Measurements from ENCODE around the gene ITPRIP. TPM values are rescaled to one million over a fixed set of nuclear protein-coding genes. Genes with fewer than 3 reads are reported as not detected.

Gene ITPRIP
- total RNA-seq, 4 donors from 2014 or later: 1.8 to 25.1 (median 6.6) TPM

DNA sequence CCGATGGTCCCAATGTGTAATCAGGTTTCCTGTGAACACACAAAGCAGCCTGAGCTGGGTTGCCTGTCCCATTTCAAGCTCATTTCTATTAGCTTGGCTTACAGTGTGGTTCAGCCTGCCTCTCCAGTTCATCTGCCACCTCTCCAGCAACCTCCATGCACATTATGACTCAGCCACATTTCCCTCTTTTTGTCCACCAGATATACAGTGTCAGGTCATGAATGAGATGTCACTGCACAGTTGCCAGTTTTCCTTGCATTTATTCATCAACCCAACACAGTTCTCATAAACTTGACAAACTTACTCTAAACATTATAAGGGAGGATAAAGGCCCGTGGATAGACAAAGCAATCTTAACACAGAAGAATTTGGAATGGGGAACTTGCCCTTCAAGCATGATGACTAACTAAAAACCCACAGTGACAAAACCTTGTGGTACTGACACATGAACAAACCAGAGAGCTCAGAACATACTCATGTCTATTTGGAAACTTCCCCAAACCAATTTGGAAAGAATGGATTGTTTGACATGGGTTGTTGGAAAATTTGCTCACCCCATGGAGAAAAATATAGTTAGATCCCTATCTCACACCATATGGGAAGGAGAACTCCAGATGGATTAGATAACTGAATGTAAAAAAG is 12.9 kb upstream of the ITPRIP start:
- Histone ChIP-seq H3K27ac (peak overlapping the region in 1 of 4 donors; percentile 50), H3K9me3 (no peaks in the 10 kb centered on the region), H3K27me3 (no peaks in the 10 kb centered on the region), H3K4me1 (peaks cover 9 to 28% (median 12%) of the 10 kb centered on the region in 4 donors), H3K36me3 (no peaks in the 10 kb centered on the region), H3K4me3 (no peak overlapping the region)
- in situ Hi-C loops (cut with MboI; ENCODE audit: low pct_ligation_motif_present in 1 of 4, low pct_unique_long_range_greater_than_20kb in 1 of 4, low sequenced_read_pairs in 3 of 4) (loop anchor here in 1 of 4 donors (5.0 kb wide), 1 partner anchor 59 kb away; no protein-coding TSS in a partner anchor), intact Hi-C loops (cut with DNase I; ENCODE audit: low total_unique reads) (loop anchor here (5.0 kb wide), 2 partner anchors 44 to 59 kb away; no protein-coding TSS in a partner anchor)
- WGBS, 2 donors (ENCODE audit: low coverage in 1 of 2): 46 to 51% methylated on average over 2 of the region's 2 CpGs
- TF ChIP-seq POLR2AphosphoS5 (IDR thresholded peaks at IDR 0.05): no peak
- TF ChIP-seq POLR2A (IDR thresholded peaks at IDR 0.05): no peak
- no peak for TF ChIP-seq CTCF (IDR thresholded peaks at IDR 0.05)
- TF ChIP-seq EP300 (IDR thresholded peaks at IDR 0.05; ENCODE audit: low read depth): no peak
- DNase-seq: no peak

- H3K4me3 ChIP-seq: peak overlapping the region in 1 of 4 donors; percentile 6
Observed at GRCh38 chr10:104350127-104350635, 11.9 kb upstream of the ITPRIP start.

GRCh38 chr10:104349623-104350126 is 11.4 kb upstream of the ITPRIP start:
- Histone ChIP-seq H3K4me1 (peaks cover 9 to 28% (median 12%) of the 10 kb centered on the region in 4 donors), H3K4me3 (peak overlapping the region in 1 of 4 donors; percentile 6), H3K27ac (peak overlapping the region; percentile 29 to 57 (median 40)), H3K36me3 (no peaks in the 10 kb centered on the region), H3K9me3 (no peaks in the 10 kb centered on the region), H3K27me3 (no peaks in the 10 kb centered on the region)
- TF ChIP-seq EP300 (IDR thresholded peaks at IDR 0.05; ENCODE audit: low read depth): no peak
- peak in 2 of 3 donors; percentile 8 to 54 for TF ChIP-seq POLR2AphosphoS5 (IDR thresholded peaks at IDR 0.05)
- no peak for TF ChIP-seq POLR2A (IDR thresholded peaks at IDR 0.05)
- TF ChIP-seq CTCF (IDR thresholded peaks at IDR 0.05): no peak
- intact Hi-C loops (cut with DNase I; ENCODE audit: low total_unique reads): loop anchor here (5.0 kb wide), 2 partner anchors 42 to 57 kb away; no protein-coding TSS in a partner anchor
- 36 to 78% methylated on average over 2 to 5 of the region's 5 CpGs for WGBS, 2 donors (ENCODE audit: low coverage in 1 of 2)
- in situ Hi-C loops (cut with MboI; ENCODE audit: low pct_ligation_motif_present in 1 of 4, low pct_unique_long_range_greater_than_20kb in 1 of 4, low sequenced_read_pairs in 3 of 4): loop anchor here (5.0 to 10.0 kb wide), 5 partner anchors 37 to 57 kb away; no protein-coding TSS in a partner anchor
- peak; percentile 20 for DNase-seq

More at GRCh38 chr10:104350127-104350635, 11.9 kb upstream of the ITPRIP start:
- TF ChIP-seq POLR2AphosphoS5 (IDR thresholded peaks at IDR 0.05): no peak
- TF ChIP-seq CTCF (IDR thresholded peaks at IDR 0.05): peak; percentile 55 to 83 (median 70)
- intact Hi-C loops (cut with DNase I; ENCODE audit: low total_unique reads): loop anchor here (5.0 kb wide), 2 partner anchors 43 to 58 kb away; no protein-coding TSS in a partner anchor
- Histone ChIP-seq H3K36me3 (no peaks in the 10 kb centered on the region), H3K27ac (peak overlapping the region; percentile 29 to 57 (median 40)), H3K4me1 (peaks cover 9 to 28% (median 12%) of the 10 kb centered on the region in 4 donors), H3K9me3 (no peaks in the 10 kb centered on the region), H3K27me3 (no peaks in the 10 kb centered on the region)
- in situ Hi-C loops (cut with MboI; ENCODE audit: low pct_ligation_motif_present in 1 of 4, low pct_unique_long_range_greater_than_20kb in 1 of 4, low sequenced_read_pairs in 3 of 4): loop anchor here in 1 of 4 donors (5.0 kb wide), 1 partner anchor 58 kb away; no protein-coding TSS in a partner anchor
- 28 to 56% methylated on average over 2 to 6 of the region's 6 CpGs for WGBS, 2 donors (ENCODE audit: low coverage in 1 of 2)
- DNase-seq: no peak

GRCh38 chr10:104348601-104349000 is 10.3 kb upstream of the ITPRIP start:
- WGBS, 2 donors (ENCODE audit: low coverage in 1 of 2): 67 to 83% methylated on average over 1 to 2 of the region's 2 CpGs
- no peaks in the 10 kb centered on the region for H3K36me3 ChIP-seq
- H3K9me3 ChIP-seq: no peaks in the 10 kb centered on the region
- intact Hi-C loops (cut with DNase I; ENCODE audit: low total_unique reads) (no loop called here), in situ Hi-C loops (cut with MboI; ENCODE audit: low pct_ligation_motif_present in 1 of 4, low pct_unique_long_range_greater_than_20kb in 1 of 4, low sequenced_read_pairs in 3 of 4) (loop anchor here (5.0 to 10.0 kb wide), 4 partner anchors 36 to 54 kb away; no protein-coding TSS in a partner anchor)
- peaks cover 4 to 22% (median 7%) of the 10 kb centered on the region in 4 donors for H3K4me1 ChIP-seq
- no peak overlapping the region for H3K4me3 ChIP-seq
- no peak for TF ChIP-seq EP300 (IDR thresholded peaks at IDR 0.05; ENCODE audit: low read depth)
- no peak for TF ChIP-seq CTCF (IDR thresholded peaks at IDR 0.05)
- no peak for TF ChIP-seq POLR2A (IDR thresholded peaks at IDR 0.05)
- TF ChIP-seq POLR2AphosphoS5 (IDR thresholded peaks at IDR 0.05): no peak
- no peak overlapping the region for H3K27ac ChIP-seq
- DNase-seq: no peak
- no peaks in the 10 kb centered on the region for H3K27me3 ChIP-seq
